B cell (primary cell): ENCODE measurements around the gene KSR2.

Experiments
- EZH2 ChIP-seq: IDR thresholded peaks from 2 replicates; pipeline ENCODE4 v1.6.1; 2012; ENCODE audit warnings: borderline replicate concordance, low read depth, mild to moderate bottlenecking, moderate library complexity, low read length; ENCODE audit not compliant: insufficient read depth, poor library complexity, severe bottlenecking
- TF ChIP-seq, protein P1 (sequence below): fragments of 200-600 bp; IDR thresholded peaks from one replicate; pipeline ENCODE4 v1.8.0; 2022; ENCODE audit warnings: antibody characterized with exemption, mild to moderate bottlenecking

DNA sequence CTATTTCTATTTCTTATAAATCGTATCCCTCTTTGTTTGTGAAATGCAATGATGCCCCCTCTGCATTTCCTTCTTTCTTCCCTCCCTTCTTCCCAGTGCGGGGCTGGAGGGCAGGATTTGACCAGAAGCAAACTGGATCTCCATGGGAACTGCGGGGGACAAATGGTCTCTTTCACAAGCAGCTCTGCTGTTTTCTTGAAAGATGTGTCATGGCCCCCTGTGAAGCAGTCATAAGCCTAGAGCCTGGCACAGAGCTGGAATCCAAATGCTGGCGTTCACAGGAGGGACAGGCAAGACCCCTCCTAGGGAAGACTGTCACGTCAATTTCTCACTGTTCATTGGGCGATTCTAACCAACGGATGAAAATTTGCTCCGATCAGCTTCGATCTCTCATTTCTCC is 403.9 kb downstream of the KSR2 start:
- TF ChIP-seq, protein P1, sequence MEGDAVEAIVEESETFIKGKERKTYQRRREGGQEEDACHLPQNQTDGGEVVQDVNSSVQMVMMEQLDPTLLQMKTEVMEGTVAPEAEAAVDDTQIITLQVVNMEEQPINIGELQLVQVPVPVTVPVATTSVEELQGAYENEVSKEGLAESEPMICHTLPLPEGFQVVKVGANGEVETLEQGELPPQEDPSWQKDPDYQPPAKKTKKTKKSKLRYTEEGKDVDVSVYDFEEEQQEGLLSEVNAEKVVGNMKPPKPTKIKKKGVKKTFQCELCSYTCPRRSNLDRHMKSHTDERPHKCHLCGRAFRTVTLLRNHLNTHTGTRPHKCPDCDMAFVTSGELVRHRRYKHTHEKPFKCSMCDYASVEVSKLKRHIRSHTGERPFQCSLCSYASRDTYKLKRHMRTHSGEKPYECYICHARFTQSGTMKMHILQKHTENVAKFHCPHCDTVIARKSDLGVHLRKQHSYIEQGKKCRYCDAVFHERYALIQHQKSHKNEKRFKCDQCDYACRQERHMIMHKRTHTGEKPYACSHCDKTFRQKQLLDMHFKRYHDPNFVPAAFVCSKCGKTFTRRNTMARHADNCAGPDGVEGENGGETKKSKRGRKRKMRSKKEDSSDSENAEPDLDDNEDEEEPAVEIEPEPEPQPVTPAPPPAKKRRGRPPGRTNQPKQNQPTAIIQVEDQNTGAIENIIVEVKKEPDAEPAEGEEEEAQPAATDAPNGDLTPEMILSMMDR, result no peak
- no peak for TF ChIP-seq EZH2
